ENCODE measurements around the gene KCNK4. TPM values are rescaled to one million over a fixed set of nuclear protein-coding genes. Genes with fewer than 3 reads are reported as not detected.

KCNK4 gene
- total RNA-seq, 1 experiment from 2014 or later, result 0.28 TPM

DNA sequence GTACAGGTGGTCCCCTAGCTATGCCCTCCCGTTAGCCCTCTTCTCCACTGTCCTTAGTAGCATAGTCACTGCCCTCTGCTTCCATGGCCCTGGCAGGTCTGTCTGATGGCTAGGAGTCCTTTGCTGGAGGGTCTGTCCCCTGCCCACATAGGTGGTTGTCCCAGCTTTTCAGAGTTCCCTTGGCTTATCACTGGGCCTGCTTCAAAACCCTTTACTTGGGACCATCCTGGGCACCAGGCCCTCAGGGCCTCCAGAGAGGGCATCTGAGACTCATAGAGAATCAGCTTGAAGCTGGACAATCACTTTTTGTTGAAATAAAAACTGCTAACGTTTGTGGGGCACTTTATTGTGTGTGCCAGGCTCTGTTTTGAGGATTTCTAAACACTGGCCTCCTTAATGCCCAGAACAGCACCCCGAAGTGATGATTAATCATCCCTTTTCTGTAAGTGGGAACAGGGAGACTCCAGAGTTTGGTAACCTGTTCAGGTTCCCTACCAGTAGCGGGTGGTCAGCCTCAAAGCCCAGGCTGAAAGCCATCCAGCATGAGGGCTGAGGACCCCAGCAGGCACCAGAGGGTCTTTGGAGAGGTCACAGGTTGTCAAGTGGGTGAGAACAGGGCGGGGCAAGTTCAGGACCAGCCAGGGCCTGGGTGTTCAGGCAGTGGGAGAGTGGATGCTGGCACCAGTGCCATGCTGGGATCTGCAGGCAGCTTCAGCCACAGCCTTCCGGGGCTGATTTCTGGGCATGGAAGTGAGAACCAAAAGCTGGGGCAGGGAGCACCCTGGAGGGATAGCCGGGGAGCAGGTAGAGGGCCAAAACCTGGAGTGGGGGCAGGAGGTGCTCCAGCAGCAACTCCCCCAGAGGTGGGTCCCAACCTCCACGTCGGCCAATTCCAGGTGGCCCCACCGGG lies 495 bp upstream of the KCNK4 start:
- Histone ChIP-seq H3T11ph (ENCODE audit: low read length) (no peak overlapping the region), H3K4ac (ENCODE audit: low read depth, low read length) (no peak overlapping the region), H3K23ac (ENCODE audit: insufficient read length, low read depth, low read length) (no peak overlapping the region), H2BK12ac (ENCODE audit: insufficient read length, low read depth, low read length) (no peak overlapping the region), H2BK20ac (ENCODE audit: low read depth, low read length, poor library complexity, severe bottlenecking) (no peak overlapping the region), H2AFZ (ENCODE audit: low read length) (no peak overlapping the region), H4K91ac (ENCODE audit: insufficient read length, low read depth, low read length) (no peak overlapping the region), H3K9ac (ENCODE audit: extremely low read depth, insufficient read length, low read length) (no peak overlapping the region), H3K79me1 (ENCODE audit: insufficient read depth, low read depth, low read length, poor library complexity, severe bottlenecking) (no peaks in the 10 kb centered on the region), H3K79me2 (ENCODE audit: insufficient read depth, low read length) (no peaks in the 10 kb centered on the region), H3K27me3 (ENCODE audit: insufficient read depth, low read length) (peaks cover 50% of the 10 kb centered on the region), H4K20me1 (ENCODE audit: control insufficient read depth, insufficient read depth, insufficient read length) (no peaks in the 10 kb centered on the region), H2BK15ac (ENCODE audit: low read depth, low read length) (no peak overlapping the region), H3K18ac (ENCODE audit: insufficient read length, low read depth, low read length) (no peak overlapping the region), H3K23me2 (ENCODE audit: insufficient read length, low read depth, low read length, poor library complexity, severe bottlenecking) (peaks cover 6% of the 10 kb centered on the region), H3K56ac (ENCODE audit: insufficient read length, low read depth, low read length) (no peak overlapping the region), H3K9me3 (ENCODE audit: control insufficient read depth, low read depth, low read length) (no peaks in the 10 kb centered on the region), H2BK5ac (ENCODE audit: insufficient read length, low read length) (no peak overlapping the region), H3K4me1 (ENCODE audit: insufficient read depth, low read length) (no peaks in the 10 kb centered on the region), H2AK5ac (ENCODE audit: insufficient read length, low read length) (no peak overlapping the region), H4K5ac (ENCODE audit: insufficient read length, low read depth, low read length) (no peak overlapping the region), H4K8ac (replicated peaks; ENCODE audit: insufficient read length, low read depth, low read length) (no peak overlapping the region), H2BK120ac (ENCODE audit: low read depth, low read length, poor library complexity, severe bottlenecking) (no peak overlapping the region), H3K27ac (ENCODE audit: insufficient read length, low read depth, low read length) (no peak overlapping the region), H3K14ac (ENCODE audit: insufficient read depth, low read length) (no peak overlapping the region), H3K4me2 (ENCODE audit: insufficient read depth, insufficient read length, low read length) (peak overlapping the region; percentile 58)
- Mint-ChIP-seq H3K9me3 (no peaks in the 10 kb centered on the region; a peak in 2 of 5 replicates), H3K36me3 (ENCODE audit: insufficient read depth in 1 of 3, low read depth in 3 of 3) (peaks cover 0 to 2% (median 0%) of the 10 kb centered on the region in 3 experiments; a peak in 3 of 7 replicates), H3K4me3 (peak overlapping the region; percentile 36 to 78), H3K4me1 (peaks cover 12 to 13% of the 10 kb centered on the region in 2 experiments), H3K27ac (no peak overlapping the region), H3K27me3 (ENCODE audit: low read depth) (peaks cover 68% of the 10 kb centered on the region)
- TF ChIP-seq, protein P1, sequence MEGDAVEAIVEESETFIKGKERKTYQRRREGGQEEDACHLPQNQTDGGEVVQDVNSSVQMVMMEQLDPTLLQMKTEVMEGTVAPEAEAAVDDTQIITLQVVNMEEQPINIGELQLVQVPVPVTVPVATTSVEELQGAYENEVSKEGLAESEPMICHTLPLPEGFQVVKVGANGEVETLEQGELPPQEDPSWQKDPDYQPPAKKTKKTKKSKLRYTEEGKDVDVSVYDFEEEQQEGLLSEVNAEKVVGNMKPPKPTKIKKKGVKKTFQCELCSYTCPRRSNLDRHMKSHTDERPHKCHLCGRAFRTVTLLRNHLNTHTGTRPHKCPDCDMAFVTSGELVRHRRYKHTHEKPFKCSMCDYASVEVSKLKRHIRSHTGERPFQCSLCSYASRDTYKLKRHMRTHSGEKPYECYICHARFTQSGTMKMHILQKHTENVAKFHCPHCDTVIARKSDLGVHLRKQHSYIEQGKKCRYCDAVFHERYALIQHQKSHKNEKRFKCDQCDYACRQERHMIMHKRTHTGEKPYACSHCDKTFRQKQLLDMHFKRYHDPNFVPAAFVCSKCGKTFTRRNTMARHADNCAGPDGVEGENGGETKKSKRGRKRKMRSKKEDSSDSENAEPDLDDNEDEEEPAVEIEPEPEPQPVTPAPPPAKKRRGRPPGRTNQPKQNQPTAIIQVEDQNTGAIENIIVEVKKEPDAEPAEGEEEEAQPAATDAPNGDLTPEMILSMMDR (conservative IDR thresholded peaks at IDR 0.05), result no peak
- DNase-seq, result no peak
- no CpG with 5 or more reads among the region's 10 CpGs for WGBS (ENCODE audit: extremely low coverage, insufficient read length, low lambda C conversion rate)

Data from H9 (cell line).